ENCODE measurements around the gene WDR70.
"Not testable (repeated sequence)": the region's sequence is repeated elsewhere in the genome, so short reads cannot be mapped to it uniquely, and the experiment has no call there.

WDR70 gene

GRCh38 chr5:37773809-37774208, 394.7 kb downstream of the WDR70 start:
- no peak overlapping the region for H3K4me3 ChIP-seq (ENCODE audit: low read depth, low read length)
- no peak for DNase-seq (ENCODE audit: low read depth)
- TF ChIP-seq CTCF (conservative IDR thresholded peaks at IDR 0.05; ENCODE audit: low read depth, low read length), result no peak

- peak; percentile 51 for DNase-seq (ENCODE audit: low read depth)
- peak; percentile 65 for TF ChIP-seq CTCF (conservative IDR thresholded peaks at IDR 0.05; ENCODE audit: low read depth, low read length)
Measured at GRCh38 chr5:37774912-37775483, 395.9 kb downstream of the WDR70 start.

GRCh38 chr5:37776826-37777225, 397.7 kb downstream of the WDR70 start:
- H3K4me3 ChIP-seq (ENCODE audit: low read depth, low read length), result no peak overlapping the region
- TF ChIP-seq CTCF (conservative IDR thresholded peaks at IDR 0.05; ENCODE audit: low read depth, low read length), result no peak
- peak; percentile 63 for DNase-seq (ENCODE audit: low read depth)

More at GRCh38 chr5:37774912-37775483, 395.9 kb downstream of the WDR70 start:
- H3K4me3 ChIP-seq (ENCODE audit: low read depth, low read length), result no peak overlapping the region

- no peak for DNase-seq (ENCODE audit: low read depth)
- TF ChIP-seq CTCF (conservative IDR thresholded peaks at IDR 0.05; ENCODE audit: low read depth, low read length), result no peak
- H3K4me3 ChIP-seq (ENCODE audit: low read depth, low read length), result no peak overlapping the region
Measured at GRCh38 chr5:37777432-37778130, 398.5 kb downstream of the WDR70 start.

GRCh38 chr5:37781409-37781808, 402.3 kb downstream of the WDR70 start:
- not testable (repeated sequence) for DNase-seq (ENCODE audit: low read depth); H3K4me3 ChIP-seq (ENCODE audit: low read depth, low read length)

GRCh38 chr5:37786416-37786815, 407.3 kb downstream of the WDR70 start:
- DNase-seq (ENCODE audit: low read depth), result no peak
- no peak for TF ChIP-seq CTCF (conservative IDR thresholded peaks at IDR 0.05; ENCODE audit: low read depth, low read length)
- H3K4me3 ChIP-seq (ENCODE audit: low read depth, low read length), result no peak overlapping the region

GRCh38 chr5:37786862-37787519, 407.9 kb downstream of the WDR70 start:
- no peak overlapping the region for H3K4me3 ChIP-seq (ENCODE audit: low read depth, low read length)
- peak; percentile 66 for DNase-seq (ENCODE audit: low read depth)
- no peak for TF ChIP-seq CTCF (conservative IDR thresholded peaks at IDR 0.05; ENCODE audit: low read depth, low read length)
